Mesenchymal stem cell (in vitro differentiated cells and primary cell): Measurements from ENCODE around the gene KCNN3.

Experiments
- DNase-seq: peaks from one replicate; pipeline ENCODE4 v3.0.0-alpha.2; 2013
- H2AFZ ChIP-seq: one replicate; pipeline ENCODE4 v1.6.1; 2013; ENCODE audit warnings: low read depth, mild to moderate bottlenecking, control low read depth, inconsistent platforms, low read length, moderate library complexity
- H2AK5ac ChIP-seq: 2 replicates; pipeline ENCODE4 v1.6.1; 2013; ENCODE audit warnings: low read length, moderate library complexity, mild to moderate bottlenecking, inconsistent platforms; ENCODE audit not compliant: severe bottlenecking
- H2BK120ac ChIP-seq: one replicate; pipeline ENCODE4 v1.6.1; 2013; ENCODE audit warnings: low read depth, mild to moderate bottlenecking, inconsistent platforms, low read length, moderate library complexity
- H2BK12ac ChIP-seq, 2 experiments: one replicate each; pipeline ENCODE4 v1.6.1; 2013; ENCODE audit warnings: inconsistent platforms in 2 of 2, low read length in 2 of 2, mild to moderate bottlenecking in 2 of 2, moderate library complexity in 2 of 2, control low read depth in 1 of 2
- H2BK15ac ChIP-seq: one replicate; pipeline ENCODE4 v1.6.1; 2013; ENCODE audit warnings: mild to moderate bottlenecking, low read depth, inconsistent platforms; ENCODE audit not compliant: poor library complexity, severe bottlenecking
- H2BK5ac ChIP-seq: 2 replicates; pipeline ENCODE4 v1.6.1; 2013; ENCODE audit warnings: low read depth, mild to moderate bottlenecking, low read length, control low read depth, inconsistent platforms; ENCODE audit not compliant: poor library complexity, severe bottlenecking
- H3K14ac ChIP-seq, 2 experiments: one replicate each; pipeline ENCODE4 v1.6.1; 2013; ENCODE audit warnings: inconsistent platforms in 2 of 2, low read length in 2 of 2, control low read depth in 1 of 2, mild to moderate bottlenecking in 1 of 2, moderate library complexity in 1 of 2
- H3K18ac ChIP-seq, 2 experiments: one replicate each; pipeline ENCODE4 v1.6.1; 2013; ENCODE audit warnings: inconsistent platforms in 2 of 2, low read length in 2 of 2, control low read depth in 1 of 2, low read depth in 1 of 2, mild to moderate bottlenecking in 1 of 2
- H3K23ac ChIP-seq, 2 experiments: one replicate each; pipeline ENCODE4 v1.6.1; 2013; ENCODE audit warnings: inconsistent platforms in 2 of 2, low read length in 2 of 2, mild to moderate bottlenecking in 2 of 2, moderate library complexity in 2 of 2, control low read depth in 1 of 2
- H3K27ac ChIP-seq: 2 replicates; pipeline ENCODE4 v1.5.1; 2013; ENCODE audit warnings: mild to moderate bottlenecking, moderate library complexity, low read length, control low read depth, inconsistent platforms; ENCODE audit not compliant: poor library complexity, severe bottlenecking
- H3K27me3 ChIP-seq, 2 experiments: 2 replicates each; pipeline versions ENCODE4 v1.6.1 to v1.7.0; 2013; ENCODE audit warnings: low read length in 2 of 2, mild to moderate bottlenecking in 2 of 2, moderate library complexity in 2 of 2, control low read depth in 1 of 2, inconsistent platforms in 1 of 2; ENCODE audit not compliant: control insufficient read depth in 1 of 2, insufficient read depth in 1 of 2
- H3K36me3 ChIP-seq, 2 experiments: 2 replicates each; pipeline versions ENCODE4 v1.6.1 to v1.7.0; 2013; ENCODE audit warnings: low read length in 2 of 2, control low read depth in 1 of 2, inconsistent platforms in 1 of 2, low read depth in 1 of 2, mild to moderate bottlenecking in 1 of 2; ENCODE audit not compliant: insufficient read depth in 2 of 2, control insufficient read depth in 1 of 2
- H3K4ac ChIP-seq, 2 experiments: one replicate each; pipeline ENCODE4 v1.6.1; 2013; ENCODE audit warnings: inconsistent platforms in 2 of 2, low read length in 2 of 2, mild to moderate bottlenecking in 2 of 2, moderate library complexity in 2 of 2, control low read depth in 1 of 2, low read depth in 1 of 2
- H3K4me1 ChIP-seq: 2 replicates; pipeline ENCODE4 v1.6.1; 2013; ENCODE audit warnings: low read depth, low read length, control low read depth; ENCODE audit not compliant: control insufficient read depth, insufficient read depth
- H3K4me2 ChIP-seq: 2 replicates; pipeline ENCODE4 v1.6.1; 2013; ENCODE audit warnings: low read length, mild to moderate bottlenecking, inconsistent platforms; ENCODE audit not compliant: poor library complexity, severe bottlenecking
- H3K4me3 ChIP-seq, 2 experiments: 2 replicates each; pipeline versions ENCODE4 v1.5.1 to v1.7.0; 2013; ENCODE audit warnings: low read length in 2 of 2, mild to moderate bottlenecking in 2 of 2, control low read depth in 1 of 2, low read depth in 1 of 2; ENCODE audit not compliant: insufficient read depth in 1 of 2
- H3K79me1 ChIP-seq: replicated peaks from 2 replicates; pipeline ENCODE4 v1.6.1; 2013; ENCODE audit warnings: mild to moderate bottlenecking, control low read depth, low read length, inconsistent platforms; ENCODE audit not compliant: poor library complexity, severe bottlenecking
- H3K9ac ChIP-seq: 2 replicates; pipeline ENCODE4 v1.7.0; 2013; ENCODE audit warnings: mild to moderate bottlenecking, low read length, moderate library complexity
- H3K9me3 ChIP-seq: 2 replicates; pipeline ENCODE4 v1.7.0; 2013; ENCODE audit warnings: mild to moderate bottlenecking, low read length; ENCODE audit not compliant: control insufficient read depth
- H4K8ac ChIP-seq: one replicate; pipeline ENCODE4 v1.6.1; 2013; ENCODE audit warnings: inconsistent platforms, mild to moderate bottlenecking, low read length, moderate library complexity
- H4K91ac ChIP-seq: one replicate; pipeline ENCODE4 v1.6.1; 2013; ENCODE audit warnings: mild to moderate bottlenecking, low read length, inconsistent platforms
- WGBS: methylation state at CpG from one replicate; pipeline ENCODE4 v1.1.7; 2013; ENCODE audit warnings: mixed read lengths; 5-methylcytosine and 5-hydroxymethylcytosine counted together

Gene KCNN3

DNA sequence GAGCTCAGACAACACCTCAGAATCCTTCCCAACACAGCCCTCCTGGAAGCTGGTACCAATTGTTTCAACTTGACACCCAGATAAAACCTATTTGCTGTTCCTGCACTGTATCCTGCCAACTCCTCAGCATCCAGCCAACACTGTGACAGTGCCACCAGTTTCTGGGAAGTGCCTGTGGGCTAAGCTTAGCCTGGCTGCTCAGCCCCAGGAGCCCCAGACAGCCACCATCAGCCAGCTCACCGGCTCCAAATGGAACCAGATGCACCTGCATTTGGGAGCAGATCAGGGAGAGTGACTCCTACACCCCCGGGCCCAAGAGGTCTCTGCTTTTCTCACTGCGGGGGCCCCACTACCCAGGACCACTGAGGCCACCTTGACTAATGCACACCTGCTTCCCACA, 24.9 kb downstream of the KCNN3 start:
- H3K4me1 ChIP-seq: peaks cover 5% of the 10 kb centered on the region
- peak overlapping the region in 1 of 2 experiments; percentile 50 for H3K23ac ChIP-seq
- H3K4me2 ChIP-seq: no peak overlapping the region
- no peaks in the 10 kb centered on the region for H3K79me1 ChIP-seq
- H3K4ac ChIP-seq: no peak overlapping the region
- H3K36me3 ChIP-seq: no peaks in the 10 kb centered on the region
- peak overlapping the region in 1 of 2 experiments; percentile 59 for H2BK12ac ChIP-seq
- WGBS: 97% methylated on average over 3 of the region's 3 CpGs
- no peak overlapping the region for H2BK5ac ChIP-seq
- H2AFZ ChIP-seq: no peak overlapping the region
- no peak overlapping the region for H3K4me3 ChIP-seq
- H3K18ac ChIP-seq: no peak overlapping the region
- peaks cover 33 to 67% of the 10 kb centered on the region in 2 experiments for H3K27me3 ChIP-seq
- no peak overlapping the region for H2BK120ac ChIP-seq
- no peak overlapping the region for H3K27ac ChIP-seq
- H4K91ac ChIP-seq: no peak overlapping the region
- no peak overlapping the region for H2AK5ac ChIP-seq
- DNase-seq: no peak
- H3K14ac ChIP-seq: no peak overlapping the region
- no peak overlapping the region for H3K9ac ChIP-seq
- H4K8ac ChIP-seq: no peak overlapping the region
- H2BK15ac ChIP-seq: peak overlapping the region; percentile 8
- H3K9me3 ChIP-seq: no peaks in the 10 kb centered on the region

DNA sequence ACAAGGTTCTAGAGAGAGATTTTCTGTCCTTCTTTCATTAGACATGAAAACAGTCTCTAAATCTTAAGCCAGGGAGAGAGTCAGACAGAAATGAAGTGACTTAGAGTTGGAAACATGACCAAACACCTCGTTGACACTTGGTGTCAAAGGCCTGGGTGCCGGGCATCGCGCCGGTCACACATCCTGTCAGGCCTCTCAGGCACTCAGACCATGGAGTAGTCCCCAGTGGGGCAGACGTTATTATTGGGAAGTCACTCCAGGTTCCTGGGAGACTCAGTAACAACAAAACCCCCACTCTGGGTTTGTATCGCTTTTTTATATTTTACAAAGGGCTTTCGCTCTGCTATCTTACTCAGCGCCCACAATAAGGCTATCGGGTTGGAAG, 25.8 kb downstream of the KCNN3 start:
- Histone ChIP-seq H4K91ac (no peak overlapping the region), H3K27ac (no peak overlapping the region), H3K4me1 (peaks cover 3% of the 10 kb centered on the region), H2BK12ac (peak overlapping the region in 1 of 2 experiments; percentile 38), H2BK15ac (no peak overlapping the region), H3K9me3 (no peaks in the 10 kb centered on the region), H2AK5ac (no peak overlapping the region), H3K9ac (no peak overlapping the region), H3K4me2 (no peak overlapping the region), H3K27me3 (peaks cover 33 to 69% of the 10 kb centered on the region in 2 experiments), H3K4ac (no peak overlapping the region), H2BK5ac (no peak overlapping the region), H2AFZ (no peak overlapping the region), H3K14ac (no peak overlapping the region), H3K4me3 (no peak overlapping the region), H2BK120ac (no peak overlapping the region), H3K18ac (no peak overlapping the region), H3K23ac (no peak overlapping the region), H3K36me3 (no peaks in the 10 kb centered on the region), H4K8ac (no peak overlapping the region), H3K79me1 (no peaks in the 10 kb centered on the region)
- no peak for DNase-seq
- 60% methylated on average over 10 of the region's 10 CpGs for WGBS

DNA sequence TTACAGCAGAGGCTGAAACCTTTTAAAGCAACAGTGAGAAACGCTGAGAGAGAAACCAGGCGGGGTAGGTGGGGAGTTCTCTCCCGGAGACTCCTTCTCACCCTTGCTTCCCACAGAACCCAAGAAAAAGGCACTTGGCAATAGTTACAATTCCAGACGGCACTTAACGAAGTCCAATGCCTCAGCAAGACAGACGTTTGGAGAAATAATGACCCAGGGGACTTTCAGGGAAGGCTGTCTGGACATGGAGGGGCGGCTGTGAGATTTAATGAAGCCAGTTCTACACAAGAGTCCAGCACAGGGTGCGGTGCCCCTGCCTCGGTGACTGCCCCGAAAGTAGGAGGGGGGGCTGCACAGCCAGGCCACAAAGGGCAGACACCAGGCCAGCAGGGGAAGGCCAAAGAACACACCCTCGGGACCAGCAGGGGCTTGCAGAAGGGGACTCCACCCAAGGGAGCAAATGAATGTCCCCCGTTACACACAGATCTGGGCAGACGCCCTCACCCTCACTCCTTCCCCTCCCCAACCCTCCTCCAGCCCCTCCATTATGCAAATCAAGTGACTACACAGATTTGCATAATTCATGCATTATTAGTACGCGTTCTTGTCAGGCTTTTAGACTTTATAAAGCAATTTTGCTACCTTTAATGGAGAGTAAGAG, 26.3 kb downstream of the KCNN3 start:
- H2BK15ac ChIP-seq: peak overlapping the region; percentile 76
- H2BK12ac ChIP-seq: peak overlapping the region; percentile 9 to 95
- H2BK5ac ChIP-seq: no peak overlapping the region
- H3K36me3 ChIP-seq: no peaks in the 10 kb centered on the region
- peak overlapping the region; percentile 72 for H2AFZ ChIP-seq
- H4K8ac ChIP-seq: peak overlapping the region; percentile 41
- peak overlapping the region in 1 of 2 experiments; percentile 93 for H3K14ac ChIP-seq
- H2BK120ac ChIP-seq: peak overlapping the region; percentile 15
- WGBS: 26% methylated on average over 13 of the region's 15 CpGs
- H3K4me1 ChIP-seq: peaks cover 3% of the 10 kb centered on the region
- H4K91ac ChIP-seq: peak overlapping the region; percentile 8
- no peak overlapping the region for H3K27ac ChIP-seq
- peak overlapping the region; percentile 39 to 59 for H3K4ac ChIP-seq
- no peak overlapping the region for H2AK5ac ChIP-seq
- H3K9me3 ChIP-seq: no peaks in the 10 kb centered on the region
- H3K27me3 ChIP-seq: peaks cover 32 to 69% of the 10 kb centered on the region in 2 experiments
- H3K4me3 ChIP-seq: no peak overlapping the region
- no peaks in the 10 kb centered on the region for H3K79me1 ChIP-seq
- H3K18ac ChIP-seq: peak overlapping the region in 1 of 2 experiments; percentile 67
- no peak overlapping the region for H3K23ac ChIP-seq
- H3K4me2 ChIP-seq: no peak overlapping the region
- peak; percentile 56 for DNase-seq
- H3K9ac ChIP-seq: no peak overlapping the region

DNA sequence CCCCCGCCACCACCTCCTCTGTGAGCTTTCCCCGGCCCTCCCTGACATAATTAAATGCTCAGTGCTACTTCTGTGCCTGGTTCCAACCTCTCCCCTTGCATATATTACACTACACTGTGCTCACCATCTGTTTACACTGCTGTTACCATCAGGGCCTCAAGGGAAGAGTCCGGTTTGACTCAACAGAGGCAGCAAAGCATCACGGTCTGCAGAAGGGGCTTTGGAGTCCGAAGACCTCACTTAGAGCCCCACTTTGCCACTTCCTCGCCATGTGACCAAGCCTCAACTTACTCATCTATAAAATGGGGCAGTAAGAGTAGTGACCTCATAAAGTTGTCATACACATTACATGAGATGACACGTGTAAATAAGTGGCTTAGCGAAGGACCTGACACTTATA, 27.4 kb downstream of the KCNN3 start:
- Histone ChIP-seq H3K23ac (no peak overlapping the region), H3K4me3 (no peak overlapping the region), H4K91ac (no peak overlapping the region), H3K4me1 (peaks cover 3% of the 10 kb centered on the region), H2BK5ac (no peak overlapping the region), H2BK120ac (no peak overlapping the region), H3K4me2 (no peak overlapping the region), H2BK12ac (peak overlapping the region; percentile 34 to 88), H2AFZ (no peak overlapping the region), H3K18ac (peak overlapping the region; percentile 14 to 91), H3K14ac (no peak overlapping the region), H2AK5ac (no peak overlapping the region), H2BK15ac (no peak overlapping the region), H3K27me3 (peaks cover 30 to 69% of the 10 kb centered on the region in 2 experiments), H3K36me3 (no peaks in the 10 kb centered on the region), H3K79me1 (no peaks in the 10 kb centered on the region), H4K8ac (no peak overlapping the region), H3K27ac (no peak overlapping the region), H3K4ac (no peak overlapping the region), H3K9me3 (no peaks in the 10 kb centered on the region), H3K9ac (no peak overlapping the region)
- WGBS: 49% methylated on average over 5 of the region's 8 CpGs
- DNase-seq: no peak
